H9 (cell line): ENCODE measurements around the gene TBC1D5. TPM values are rescaled to one million over a fixed set of nuclear protein-coding genes. Genes with fewer than 3 reads are reported as not detected.

Experiments
- DNase-seq: peaks from one replicate; pipeline ENCODE4 v3.0.0-alpha.2; 2017
- H2AFZ ChIP-seq: one replicate; pipeline ENCODE4 v1.6.1; 2013; ENCODE audit warnings: mild to moderate bottlenecking, low read length, control low read depth, moderate library complexity
- H2AK5ac ChIP-seq: 2 replicates; pipeline ENCODE4 v1.6.1; 2013; ENCODE audit warnings: low read length, control low read depth, mixed read lengths; ENCODE audit not compliant: insufficient read length
- H2BK120ac ChIP-seq: one replicate; pipeline ENCODE4 v1.6.1; 2013; ENCODE audit warnings: low read depth, mild to moderate bottlenecking, low read length, control low read depth, inconsistent platforms; ENCODE audit not compliant: poor library complexity, severe bottlenecking
- H2BK12ac ChIP-seq: 2 replicates; pipeline ENCODE4 v1.6.1; 2013; ENCODE audit warnings: low read length, control low read depth, mixed read lengths, low read depth; ENCODE audit not compliant: insufficient read length
- H2BK15ac ChIP-seq: 2 replicates; pipeline ENCODE4 v1.6.1; 2013; ENCODE audit warnings: low read depth, low read length, control low read depth
- H2BK20ac ChIP-seq: one replicate; pipeline ENCODE4 v1.6.1; 2013; ENCODE audit warnings: low read depth, mild to moderate bottlenecking, low read length, control low read depth, inconsistent platforms; ENCODE audit not compliant: poor library complexity, severe bottlenecking
- H2BK5ac ChIP-seq: 2 replicates; pipeline ENCODE4 v1.6.1; 2013; ENCODE audit warnings: low read length, control low read depth, mixed read lengths; ENCODE audit not compliant: insufficient read length
- H3K14ac ChIP-seq: 2 replicates; pipeline ENCODE4 v1.6.1; 2013; ENCODE audit warnings: low read length, control low read depth; ENCODE audit not compliant: insufficient read depth
- H3K18ac ChIP-seq: 2 replicates; pipeline ENCODE4 v1.6.1; 2013; ENCODE audit warnings: low read depth, mild to moderate bottlenecking, mixed read lengths, low read length, control low read depth; ENCODE audit not compliant: insufficient read length
- H3K23ac ChIP-seq: 2 replicates; pipeline ENCODE4 v1.6.1; 2013; ENCODE audit warnings: low read length, control low read depth, mixed read lengths, low read depth; ENCODE audit not compliant: insufficient read length
- H3K23me2 ChIP-seq: 2 replicates; pipeline ENCODE4 v1.6.1; 2013; ENCODE audit warnings: low read depth, mild to moderate bottlenecking, mixed read lengths, low read length, control low read depth; ENCODE audit not compliant: insufficient read length, poor library complexity, severe bottlenecking
- H3K27ac ChIP-seq: 2 replicates; pipeline ENCODE4 v1.5.1; 2013; ENCODE audit warnings: low read length, control low read depth, mixed read lengths, low read depth; ENCODE audit not compliant: insufficient read length
- H3K27me3 ChIP-seq: 2 replicates; pipeline ENCODE4 v1.6.1; 2013; ENCODE audit warnings: low read length, control low read depth, inconsistent platforms; ENCODE audit not compliant: insufficient read depth
- H3K4ac ChIP-seq: 2 replicates; pipeline ENCODE4 v1.6.1; 2013; ENCODE audit warnings: low read depth, mild to moderate bottlenecking, control low read depth, inconsistent platforms, low read length, moderate library complexity
- H3K4me1 ChIP-seq: 2 replicates; pipeline ENCODE4 v1.6.1; 2013; ENCODE audit warnings: low read length, control low read depth, inconsistent platforms; ENCODE audit not compliant: insufficient read depth
- H3K4me2 ChIP-seq: 2 replicates; pipeline ENCODE4 v1.6.1; 2013; ENCODE audit warnings: low read length, control low read depth, mixed read lengths; ENCODE audit not compliant: insufficient read length, insufficient read depth
- H3K56ac ChIP-seq: 2 replicates; pipeline ENCODE4 v1.6.1; 2013; ENCODE audit warnings: low read depth, mild to moderate bottlenecking, mixed read lengths, low read length, control low read depth; ENCODE audit not compliant: insufficient read length
- H3K79me1 ChIP-seq: 2 replicates; pipeline ENCODE4 v1.6.1; 2013; ENCODE audit warnings: low read depth, mild to moderate bottlenecking, moderate library complexity, low read length, control low read depth, inconsistent platforms; ENCODE audit not compliant: insufficient read depth, poor library complexity, severe bottlenecking
- H3K79me2 ChIP-seq: 2 replicates; pipeline ENCODE4 v1.6.1; 2013; ENCODE audit warnings: low read length, control low read depth, inconsistent platforms; ENCODE audit not compliant: insufficient read depth
- H3K9ac ChIP-seq: 2 replicates; pipeline ENCODE4 v1.6.1; 2013; ENCODE audit warnings: low read length, control low read depth, mixed read lengths; ENCODE audit not compliant: insufficient read length; ENCODE audit errors: extremely low read depth
- H3K9me3 ChIP-seq: one replicate; pipeline ENCODE4 v1.6.1; 2013; ENCODE audit warnings: low read depth, low read length, inconsistent platforms; ENCODE audit not compliant: control insufficient read depth
- H3T11ph ChIP-seq: one replicate; pipeline ENCODE4 v1.6.1; 2013; ENCODE audit warnings: mild to moderate bottlenecking, low read length, control low read depth, inconsistent platforms
- H4K20me1 ChIP-seq: one replicate; pipeline ENCODE4 v1.6.1; 2013; ENCODE audit not compliant: control insufficient read depth, insufficient read length, insufficient read depth
- H4K5ac ChIP-seq: 2 replicates; pipeline ENCODE4 v1.6.1; 2013; ENCODE audit warnings: low read depth, mild to moderate bottlenecking, mixed read lengths, low read length, control low read depth; ENCODE audit not compliant: insufficient read length
- H4K8ac ChIP-seq: replicated peaks from 2 replicates; pipeline ENCODE4 v1.6.1; 2013; ENCODE audit warnings: low read length, control low read depth, mixed read lengths, low read depth; ENCODE audit not compliant: insufficient read length
- H4K91ac ChIP-seq: 2 replicates; pipeline ENCODE4 v1.6.1; 2013; ENCODE audit warnings: low read depth, mild to moderate bottlenecking, moderate library complexity, mixed read lengths, low read length, control low read depth; ENCODE audit not compliant: insufficient read length
- H3K27ac Mint-ChIP-seq, 3 experiments: 2 replicates in 2 of 3; 3 replicates in 1 of 3; pipeline ENCODE4 v1.8.0; 2020 to 2021; ENCODE audit warnings: mixed read lengths in 3 of 3, mild to moderate bottlenecking in 1 of 3, moderate library complexity in 1 of 3
- H3K27me3 Mint-ChIP-seq: 2 replicates; pipeline ENCODE4 v1.8.0; 2021; ENCODE audit warnings: low read depth, mild to moderate bottlenecking, moderate library complexity, mixed read lengths
- H3K36me3 Mint-ChIP-seq, 3 experiments: 2 replicates in 2 of 3; 3 replicates in 1 of 3; pipeline ENCODE4 v1.8.0; 2020 to 2021; ENCODE audit warnings: low read depth in 3 of 3, mixed read lengths in 3 of 3; ENCODE audit not compliant: insufficient read depth in 1 of 3
- H3K4me1 Mint-ChIP-seq, 2 experiments: 2 replicates each; pipeline ENCODE4 v1.8.0; 2020; ENCODE audit warnings: mixed read lengths in 2 of 2
- H3K4me3 Mint-ChIP-seq, 2 experiments: 2 replicates in 1 of 2; 3 replicates in 1 of 2; pipeline ENCODE4 v1.8.0; 2020 to 2021; ENCODE audit warnings: mild to moderate bottlenecking in 2 of 2, mixed read lengths in 2 of 2, moderate library complexity in 1 of 2
- H3K9me3 Mint-ChIP-seq, 2 experiments: 2 replicates in 1 of 2; 3 replicates in 1 of 2; pipeline ENCODE4 v1.8.0; 2020; ENCODE audit warnings: mild to moderate bottlenecking in 2 of 2, mixed read lengths in 2 of 2, moderate library complexity in 1 of 2
- CTCF ChIP-seq: fragments of 200-600 bp; sonication (generic); conservative IDR thresholded peaks from 3 replicates; pipeline ENCODE4 v1.8.0; 2021; ENCODE audit warnings: antibody characterized with exemption, mild to moderate bottlenecking
- WGBS: extraction: QIAGEN DNeasy Blood & Tissue Kit; methylation state at CpG from one replicate; pipeline ENCODE4 v1.1.7; 2013; ENCODE audit warnings: missing lambda C conversion rate, low lambda C conversion rate, mixed read lengths; ENCODE audit not compliant: insufficient read length; ENCODE audit errors: extremely low coverage; 5-methylcytosine and 5-hydroxymethylcytosine counted together
- total RNA-seq: library from RNA; stranded (reverse); gene quantifications from 2 replicates; pipeline ENCODE4 v1.2.1, GENCODE V29; 2021

TBC1D5 gene
- total RNA-seq, 1 experiment from 2014 or later, result 25.0 TPM

DNA sequence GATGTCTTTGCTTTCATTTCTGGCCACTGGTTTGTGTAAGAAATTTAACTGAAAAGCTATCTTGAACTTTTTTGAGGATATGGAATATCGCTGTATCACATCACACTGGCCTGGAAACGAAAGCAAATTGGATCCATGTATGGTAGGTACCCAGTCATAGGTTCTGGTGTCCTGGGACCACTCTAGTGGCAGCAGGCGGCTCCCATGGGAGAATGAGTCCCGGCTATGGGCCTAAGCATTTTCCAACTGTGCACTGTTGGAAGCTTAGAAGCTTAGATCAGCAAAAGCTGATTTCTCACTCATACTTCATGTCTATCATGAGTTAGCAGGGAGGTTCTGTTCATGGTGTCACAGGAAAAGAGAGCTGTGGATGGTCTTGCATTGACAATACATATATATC is 534.5 kb downstream of the TBC1D5 start:
- H3K4me1 ChIP-seq, result no peaks in the 10 kb centered on the region
- H3T11ph ChIP-seq, result no peak overlapping the region
- H3K79me1 ChIP-seq, result no peaks in the 10 kb centered on the region
- H2AK5ac ChIP-seq, result no peak overlapping the region
- no peak for TF ChIP-seq CTCF
- no peak overlapping the region for H2BK12ac ChIP-seq
- H3K23ac ChIP-seq, result no peak overlapping the region
- no peak overlapping the region for H2BK15ac ChIP-seq
- no peak overlapping the region for H4K5ac ChIP-seq
- Mint-ChIP-seq H3K9me3 (peaks cover 7 to 11% of the 10 kb centered on the region in 2 experiments), H3K4me3 (no peak overlapping the region), H3K4me1 (peaks cover 0 to 5% of the 10 kb centered on the region in 2 experiments; a peak in 1 of 4 replicates), H3K36me3 (peaks cover 10 to 14% (median 11%) of the 10 kb centered on the region in 3 experiments; a peak in 6 of 7 replicates), H3K27ac (no peak overlapping the region), H3K27me3 (no peaks in the 10 kb centered on the region)
- H3K4me2 ChIP-seq, result no peak overlapping the region
- no peak for DNase-seq
- no peak overlapping the region for H4K8ac ChIP-seq
- no peak overlapping the region for H3K56ac ChIP-seq
- H3K27ac ChIP-seq, result no peak overlapping the region
- H3K18ac ChIP-seq, result no peak overlapping the region
- no peaks in the 10 kb centered on the region for H3K79me2 ChIP-seq
- H3K27me3 ChIP-seq, result no peaks in the 10 kb centered on the region
- H3K23me2 ChIP-seq, result no peaks in the 10 kb centered on the region
- H2BK20ac ChIP-seq, result no peak overlapping the region
- H3K14ac ChIP-seq, result no peak overlapping the region
- H3K9ac ChIP-seq, result no peak overlapping the region
- no peak overlapping the region for H2AFZ ChIP-seq
- H2BK5ac ChIP-seq, result no peak overlapping the region
- no peaks in the 10 kb centered on the region for H4K20me1 ChIP-seq
- H3K4ac ChIP-seq, result no peak overlapping the region
- no peak overlapping the region for H2BK120ac ChIP-seq
- H3K9me3 ChIP-seq, result no peaks in the 10 kb centered on the region
- no CpG with 5 or more reads among the region's 4 CpGs for WGBS
- H4K91ac ChIP-seq, result no peak overlapping the region
